ENCODE data around the gene ZSCAN2. TPM values are rescaled to one million over a fixed set of nuclear protein-coding genes. Genes with fewer than 3 reads are reported as not detected.

The ZSCAN2 gene
- total RNA-seq, 2 donors from 2014 or later, result 3.0 to 4.7 TPM

GRCh38 chr15:84657748-84658079 is 56.9 kb downstream of the ZSCAN2 start:
- intact Hi-C loops (cut with DNase I), result loop anchor here (10.0 kb wide), 2 partner anchors 257 to 267 kb away; no protein-coding TSS in a partner anchor
- no peak for DNase-seq (ENCODE audit: low spot score)

- peak; percentile 90 for DNase-seq (ENCODE audit: low spot score)
- intact Hi-C loops (cut with DNase I), result loop anchor here (10.0 kb wide), 2 partner anchors 257 to 267 kb away; no protein-coding TSS in a partner anchor
Measured at GRCh38 chr15:84658080-84658787, 57.4 kb downstream of the ZSCAN2 start, which contains the start of gene NMB. Gene NMB, minus strand, starts transcription at chr15:84658199. Its CDS starts 47 bp downstream, at chr15:84658152.

GRCh38 chr15:84658788-84659411 is 58.1 kb downstream of the ZSCAN2 start:
- DNase-seq (ENCODE audit: low spot score), result no peak
- intact Hi-C loops (cut with DNase I), result loop anchor here (10.0 kb wide), 2 partner anchors 256 to 266 kb away; no protein-coding TSS in a partner anchor

- DNase-seq (ENCODE audit: low spot score), result no peak
- intact Hi-C loops (cut with DNase I), result loop anchor here (10.0 kb wide), 2 partner anchors 255 to 265 kb away; no protein-coding TSS in a partner anchor
Measured at GRCh38 chr15:84659904-84660781, 59.3 kb downstream of the ZSCAN2 start.

GRCh38 chr15:84661001-84661400 is 60.2 kb downstream of the ZSCAN2 start:
- intact Hi-C loops (cut with DNase I), result no loop called here
- no peak for DNase-seq (ENCODE audit: low spot score)

GRCh38 chr15:84666373-84666772 is 65.6 kb downstream of the ZSCAN2 start:
- DNase-seq (ENCODE audit: low spot score), result no peak
- intact Hi-C loops (cut with DNase I), result no loop called here

- no peak for DNase-seq (ENCODE audit: low spot score)
- intact Hi-C loops (cut with DNase I), result no loop called here
Measured at GRCh38 chr15:84668221-84668982, 67.6 kb downstream of the ZSCAN2 start.

GRCh38 chr15:84669726-84670125 is 68.9 kb downstream of the ZSCAN2 start:
- intact Hi-C loops (cut with DNase I), result no loop called here
- no peak for DNase-seq (ENCODE audit: low spot score)

GRCh38 chr15:84671211-84671610 is 70.4 kb downstream of the ZSCAN2 start:
- DNase-seq (ENCODE audit: low spot score), result no peak
- intact Hi-C loops (cut with DNase I), result no loop called here

Other genes starting within 250 kb of the ZSCAN2 start
- gene WDR73, start 53.3 kb downstream of the ZSCAN2 start, total RNA-seq, result 10 to 100 TPM; 18.0 to 18.7 TPM
- 1 to 10 TPM; 5.7 to 8.7 TPM for gene NMB, start 57.2 kb downstream of the ZSCAN2 start, total RNA-seq
- gene SEC11A, start 115.1 kb downstream of the ZSCAN2 start, total RNA-seq, result 100 to 1,000 TPM in 1 of 2 donors, 10 to 100 TPM in 1; 83.0 to 113 TPM
- gene ZNF592, start 147.6 kb downstream of the ZSCAN2 start, total RNA-seq, result 10 to 100 TPM; 21.3 to 21.8 TPM
- 10 to 100 TPM; 18.6 to 27.3 TPM for gene ALPK3, start 216.3 kb downstream of the ZSCAN2 start, total RNA-seq